EH (cell line): Measurements from ENCODE around the gene GPR17.

Experiments used
- DNase-seq: peaks from one replicate; pipeline ENCODE4 v3.0.0-alpha.2; 2015; ENCODE audit warnings: low read depth

GPR17 gene

DNA sequence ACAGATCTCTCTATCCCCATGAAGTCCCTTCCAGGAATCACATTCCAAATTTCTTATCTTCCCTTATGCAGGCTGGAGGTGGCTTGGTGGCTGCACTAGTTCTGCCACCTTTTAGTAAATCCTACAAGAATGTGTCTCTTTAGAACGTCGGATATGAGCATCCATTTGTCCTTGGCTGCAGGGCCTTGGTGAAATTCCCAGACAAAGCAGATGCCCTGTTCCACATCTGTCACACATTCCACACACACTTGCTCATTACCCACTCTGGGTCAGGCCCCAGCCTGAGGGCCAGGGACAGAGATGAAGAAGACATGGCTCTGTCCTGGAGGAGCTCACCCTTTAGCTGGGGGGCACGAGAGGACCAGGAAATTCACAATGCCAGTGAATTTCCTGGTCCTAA is 31.2 kb upstream of the GPR17 start:
- DNase-seq: peak; percentile 95

DNA sequence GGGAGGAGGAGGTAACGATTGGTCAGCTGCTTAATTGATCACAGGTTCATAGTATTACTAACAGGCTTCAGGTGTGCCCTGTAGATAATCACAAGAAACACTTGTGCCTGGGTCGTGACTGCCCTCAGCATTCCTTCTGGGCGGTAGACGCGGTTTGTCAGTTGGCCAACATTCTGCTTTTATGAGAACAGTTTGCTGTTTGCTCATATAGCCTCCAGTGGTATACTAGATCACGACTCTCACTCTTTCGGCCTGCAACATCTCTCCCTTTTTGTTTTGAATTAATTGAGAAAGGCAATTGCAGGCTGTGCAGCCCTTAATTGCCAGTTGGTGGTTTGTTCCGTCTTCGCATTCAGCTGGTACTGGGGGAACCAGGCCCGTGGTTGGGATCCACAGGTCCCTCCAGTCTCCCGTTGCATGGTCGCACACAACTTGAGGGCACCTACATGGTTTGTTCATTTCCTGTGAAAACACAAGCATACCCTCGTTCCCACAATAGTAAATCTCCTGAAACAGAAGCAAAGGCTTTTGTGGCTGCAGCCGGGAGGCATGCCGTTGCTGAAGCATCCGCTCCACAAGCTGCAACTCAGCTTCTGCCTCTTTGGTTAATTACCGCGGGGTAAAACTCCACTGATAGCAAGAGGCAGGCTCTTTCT is 30.3 kb upstream of the GPR17 start:
- DNase-seq: peak; percentile 93

DNA sequence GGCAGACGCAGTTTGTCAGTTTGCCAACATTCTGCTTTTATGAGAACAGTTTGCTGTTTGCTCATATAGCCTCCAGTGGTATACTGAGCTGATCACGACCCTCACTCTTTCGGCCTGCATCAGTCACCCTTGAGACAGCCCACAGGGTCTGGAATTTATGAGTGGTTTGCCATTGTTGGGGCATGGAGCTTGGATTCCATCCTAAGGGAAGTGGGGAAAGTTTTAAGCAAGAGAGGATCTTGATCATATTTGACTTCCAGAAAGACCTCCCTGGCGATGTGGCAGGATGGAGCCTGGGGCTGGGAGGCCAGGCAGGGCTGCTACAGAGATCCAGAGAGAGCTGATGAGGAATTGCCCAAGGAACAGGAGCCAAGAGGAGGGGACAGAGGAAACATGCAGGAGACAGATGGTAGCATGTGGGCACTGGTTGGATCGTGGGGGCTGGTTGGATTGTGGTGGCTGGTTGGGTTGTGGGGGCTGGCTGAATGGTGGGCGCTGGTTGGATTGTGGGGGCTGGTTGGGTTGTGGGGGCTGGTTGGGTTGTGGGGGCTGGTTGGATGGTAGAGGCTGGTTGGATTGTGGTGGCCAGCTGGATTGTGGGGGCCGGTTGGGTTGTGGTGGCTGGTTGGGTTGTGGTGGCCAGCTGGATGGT is 27.3 kb upstream of the GPR17 start:
- peak; percentile 82 for DNase-seq

DNA sequence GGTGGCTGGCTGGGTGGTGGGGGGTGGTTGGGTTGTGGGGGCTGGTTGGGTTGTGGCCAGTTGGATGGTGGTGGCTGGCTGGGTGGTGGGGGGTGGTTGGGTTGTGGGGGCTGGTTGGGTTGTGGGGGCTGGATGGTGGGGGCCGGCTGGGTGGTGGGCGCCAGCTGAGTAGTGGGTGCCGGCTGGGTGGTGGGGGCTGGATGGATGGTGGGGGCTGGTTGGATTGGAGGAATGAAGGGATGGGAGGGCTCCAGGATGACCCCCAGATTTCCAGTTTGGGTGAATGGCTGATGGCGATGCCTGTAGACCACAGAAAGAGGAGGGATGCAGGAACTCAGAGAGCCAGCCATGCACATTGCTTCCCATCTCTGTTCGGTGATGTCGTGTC is 26.8 kb upstream of the GPR17 start:
- no peak for DNase-seq

DNA sequence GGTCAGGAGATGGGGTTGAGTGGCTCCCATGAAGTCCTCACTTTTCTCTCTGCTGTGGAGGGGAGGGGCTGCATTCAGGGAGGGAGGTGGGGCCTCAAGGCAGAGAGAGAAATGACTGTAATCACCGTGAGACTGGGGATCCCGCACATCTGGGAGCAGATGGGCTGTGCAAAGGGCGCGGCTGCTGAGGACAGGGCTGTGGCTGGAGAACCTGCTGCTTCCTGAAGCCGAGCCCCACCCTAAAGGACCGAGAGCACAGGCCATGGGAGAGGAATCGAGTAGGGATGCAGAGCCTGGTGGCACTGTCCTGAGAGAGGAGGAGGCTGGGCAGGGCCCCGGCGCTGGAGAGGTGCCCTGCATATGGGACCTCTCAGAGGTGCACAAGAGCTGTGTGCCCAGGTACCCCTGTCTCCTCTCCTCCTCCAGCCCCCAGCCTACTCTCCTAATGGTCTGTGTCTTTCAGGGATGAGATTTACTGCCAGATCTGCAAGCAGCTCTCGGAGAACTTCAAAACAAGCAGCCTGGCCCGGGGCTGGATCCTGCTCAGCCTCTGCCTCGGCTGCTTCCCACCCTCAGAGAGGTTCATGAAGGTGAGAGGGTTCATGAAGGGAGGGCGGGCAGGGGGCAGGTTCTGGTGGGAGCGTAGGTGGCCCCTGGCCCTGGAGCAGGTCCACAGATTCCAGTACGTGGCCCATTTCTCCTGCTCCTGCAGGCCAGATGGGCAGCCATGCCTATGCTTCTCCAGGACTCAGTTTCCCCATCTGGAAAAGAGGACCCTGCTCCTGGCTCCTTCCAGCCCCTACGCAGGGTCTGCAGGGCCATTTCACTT is 25.9 kb upstream of the GPR17 start:
- DNase-seq: peak; percentile 7

DNA sequence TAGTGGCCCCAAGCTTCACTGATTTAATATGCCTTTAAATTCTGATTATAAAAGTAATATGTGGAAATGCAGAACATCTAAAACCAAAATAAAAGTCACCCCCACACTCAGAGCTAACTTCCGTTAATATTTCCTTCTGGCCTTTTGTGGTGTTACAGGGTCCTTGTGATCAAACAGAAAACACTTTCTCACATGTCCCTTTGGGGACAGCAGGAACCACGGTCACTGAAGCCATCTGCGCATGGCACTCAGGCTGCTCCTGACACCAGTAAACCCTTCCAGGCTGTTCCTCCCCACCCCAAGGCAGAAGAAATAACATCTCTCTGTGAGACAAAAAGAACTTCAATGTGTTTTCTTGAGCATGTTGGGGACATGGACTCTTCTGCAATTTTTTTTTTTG is 25.1 kb upstream of the GPR17 start:
- DNase-seq: no peak

DNA sequence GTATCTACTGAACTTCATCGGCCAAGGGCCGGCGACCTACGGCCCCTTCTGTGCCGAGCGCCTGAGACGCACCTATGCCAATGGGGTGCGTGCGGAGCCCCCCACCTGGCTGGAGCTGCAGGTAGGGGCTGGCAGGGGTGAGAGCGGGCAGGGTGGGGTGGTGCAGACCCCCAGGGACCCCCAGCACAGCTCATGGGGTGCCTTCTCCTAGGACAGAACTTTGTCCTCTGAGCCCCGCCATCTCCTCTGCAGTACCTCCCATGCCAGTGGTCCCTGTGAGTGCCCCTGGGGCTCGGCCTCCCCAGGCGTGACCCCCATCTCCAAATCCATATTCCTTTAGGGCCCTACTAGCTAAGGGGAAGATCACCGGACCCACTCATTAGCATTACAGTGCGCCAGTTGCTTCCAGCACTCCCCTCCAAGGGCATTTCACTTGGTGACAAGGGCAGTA is 23.9 kb upstream of the GPR17 start:
- DNase-seq: no peak

DNA sequence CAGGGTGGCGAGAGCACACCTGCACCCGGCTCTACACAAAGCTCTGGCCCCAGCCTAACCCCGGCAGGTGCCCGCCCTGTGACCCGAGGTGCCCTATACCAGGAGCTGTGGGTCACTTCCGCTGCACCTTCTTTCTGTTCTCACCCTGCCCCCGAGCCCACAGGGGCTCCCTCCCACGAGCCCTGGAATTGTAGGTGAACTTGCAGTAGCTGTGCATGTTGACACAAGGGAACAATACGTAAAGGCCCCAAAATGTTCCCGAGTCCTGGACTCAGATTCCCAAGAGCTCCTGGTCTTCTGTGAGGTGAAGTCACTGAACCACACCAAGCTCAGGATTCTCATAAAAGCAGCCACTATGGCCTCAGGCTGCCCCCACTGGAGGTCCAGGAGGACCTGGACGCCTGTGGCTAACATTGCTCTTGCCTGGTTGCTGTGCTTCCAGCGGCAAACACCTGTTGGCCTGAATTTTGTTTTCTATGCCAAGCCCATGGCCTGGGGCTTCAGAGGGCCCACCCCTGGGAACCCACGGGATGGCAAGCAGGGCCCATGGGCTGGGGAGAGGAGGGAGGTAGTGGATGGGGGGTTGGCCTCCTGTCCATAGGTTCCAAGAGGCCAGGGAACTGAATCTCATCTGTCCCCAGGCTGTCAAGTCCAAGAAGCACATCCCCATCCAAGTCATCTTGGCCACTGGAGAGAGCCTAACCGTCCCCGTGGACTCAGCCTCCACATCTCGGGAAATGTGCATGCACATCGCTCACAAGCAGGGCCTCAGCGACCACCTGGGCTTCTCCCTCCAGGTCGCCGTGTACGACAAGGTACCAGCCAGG is 23.2 kb upstream of the GPR17 start:
- peak; percentile 3 for DNase-seq

DNA sequence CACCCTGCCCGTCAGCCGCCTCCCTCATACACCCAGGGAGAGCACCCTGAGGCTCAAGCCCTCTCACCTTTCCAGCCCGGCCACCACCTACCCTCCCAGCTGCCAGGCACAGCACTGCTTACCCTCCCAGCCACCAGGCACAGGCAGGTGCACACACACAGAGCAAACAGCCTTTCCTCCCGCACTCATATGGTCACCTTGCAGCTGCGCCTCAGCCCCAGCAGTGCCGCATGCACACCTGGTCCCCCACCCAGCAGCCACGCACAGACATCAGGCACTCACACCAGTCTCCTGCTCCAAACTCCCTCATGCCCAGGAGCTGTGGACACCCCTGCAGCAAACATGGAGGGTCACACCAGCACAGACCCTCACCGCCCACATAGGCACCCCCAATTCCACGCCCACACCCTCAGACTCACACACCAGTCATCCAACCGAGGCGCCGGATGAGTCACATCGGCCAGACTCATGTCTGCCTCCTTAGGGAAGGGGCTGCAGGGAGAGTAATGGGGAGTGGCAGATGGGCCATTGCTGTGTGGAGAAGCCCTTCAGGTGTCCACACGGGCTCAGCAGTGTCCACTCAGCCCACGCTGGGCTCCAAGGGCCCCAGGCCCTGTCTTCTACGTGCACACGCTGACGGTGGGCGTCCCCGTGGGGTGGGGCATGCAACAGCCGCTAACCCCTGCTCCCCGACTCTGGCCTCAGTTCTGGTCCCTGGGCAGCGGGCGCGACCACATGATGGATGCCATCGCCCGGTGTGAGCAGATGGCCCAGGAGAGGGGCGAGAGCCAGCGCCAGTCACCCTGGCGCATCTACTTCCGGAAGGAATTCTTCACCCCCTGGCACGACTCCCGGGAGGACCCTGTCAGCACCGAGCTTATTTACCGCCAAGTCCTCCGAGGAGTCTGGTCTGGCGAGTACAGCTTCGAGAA is 22.3 kb upstream of the GPR17 start:
- DNase-seq: peak; percentile 71

DNA sequence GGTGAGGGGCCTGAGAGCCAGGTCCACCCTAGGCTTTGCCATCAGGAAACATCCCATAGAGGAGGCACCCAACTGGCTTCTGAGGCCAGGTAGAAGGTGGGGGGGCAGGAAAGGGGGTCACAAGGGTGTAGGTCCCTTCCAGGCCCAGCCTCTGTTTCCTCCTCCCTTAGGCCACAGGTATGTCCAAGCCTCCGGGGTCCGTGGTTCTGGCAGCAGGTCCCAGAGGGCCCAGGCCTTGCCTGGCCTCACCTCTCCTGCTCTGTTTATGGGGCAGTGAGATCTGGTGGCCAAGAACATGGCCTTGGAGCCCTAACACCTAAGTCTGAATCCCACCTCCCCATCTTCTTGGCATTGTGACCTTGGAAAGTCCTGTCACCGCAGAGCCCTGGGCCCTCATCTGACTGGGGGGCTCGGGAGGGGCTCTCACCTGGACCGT is 21.6 kb upstream of the GPR17 start:
- DNase-seq: no peak

DNA sequence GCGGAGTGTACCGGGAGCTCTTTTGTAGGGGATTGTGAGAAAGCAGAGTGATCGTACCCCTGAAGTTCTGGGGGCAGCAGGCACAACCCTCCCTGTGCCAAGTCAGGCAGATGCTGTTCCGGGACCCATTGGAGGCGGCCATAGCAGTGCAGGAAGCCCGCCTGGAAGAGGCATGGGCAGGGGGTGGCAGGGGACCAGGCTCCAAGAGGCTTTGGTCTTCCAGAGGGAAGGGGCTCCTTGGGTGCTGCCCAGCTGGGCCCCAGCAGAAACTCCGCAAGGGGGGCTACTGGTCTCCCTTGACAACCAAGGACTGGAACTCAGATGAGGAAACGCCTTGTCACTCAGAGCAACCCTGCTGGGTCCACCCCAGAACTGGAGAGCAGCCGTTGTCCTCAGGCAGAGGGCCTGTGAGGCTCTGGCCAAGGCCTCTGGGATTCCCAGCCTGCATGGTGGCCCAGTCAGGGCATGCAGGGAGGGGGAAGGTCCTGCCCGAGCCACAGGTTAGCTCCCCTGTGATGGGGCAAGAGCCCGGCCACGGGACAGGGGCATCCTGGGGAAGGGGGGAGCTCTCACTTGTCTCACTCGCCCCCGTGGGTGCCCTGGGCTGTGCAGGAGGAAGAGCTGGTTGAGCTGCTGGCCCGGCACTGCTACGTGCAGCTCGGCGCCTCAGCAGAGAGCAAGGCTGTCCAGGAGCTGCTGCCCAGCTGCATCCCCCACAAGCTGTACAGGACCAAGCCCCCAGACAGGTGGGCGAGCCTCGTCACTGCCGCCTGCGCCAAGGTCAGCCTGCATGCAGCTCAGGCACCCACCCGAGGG is 21.0 kb upstream of the GPR17 start:
- DNase-seq: peak; percentile 7

DNA sequence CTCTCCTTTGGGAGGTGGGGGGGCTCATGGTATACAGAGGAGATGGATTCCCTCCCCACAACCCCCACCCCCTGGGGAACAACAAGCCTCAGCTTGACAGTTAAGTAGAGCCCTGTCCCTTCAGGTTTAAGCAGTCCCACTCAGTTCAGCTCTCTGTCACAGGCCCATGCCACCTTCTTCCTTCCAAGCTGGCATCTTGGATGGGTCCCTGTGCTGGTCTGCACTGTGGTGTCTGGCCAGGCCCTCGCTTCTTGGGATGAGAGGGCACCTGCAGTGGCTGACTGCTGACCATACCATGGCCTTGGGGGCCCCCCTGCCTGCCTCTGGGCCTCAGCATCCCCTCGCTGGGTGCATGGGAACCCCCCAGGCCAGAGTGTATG is 20.4 kb upstream of the GPR17 start:
- peak; percentile 2 for DNase-seq

DNA sequence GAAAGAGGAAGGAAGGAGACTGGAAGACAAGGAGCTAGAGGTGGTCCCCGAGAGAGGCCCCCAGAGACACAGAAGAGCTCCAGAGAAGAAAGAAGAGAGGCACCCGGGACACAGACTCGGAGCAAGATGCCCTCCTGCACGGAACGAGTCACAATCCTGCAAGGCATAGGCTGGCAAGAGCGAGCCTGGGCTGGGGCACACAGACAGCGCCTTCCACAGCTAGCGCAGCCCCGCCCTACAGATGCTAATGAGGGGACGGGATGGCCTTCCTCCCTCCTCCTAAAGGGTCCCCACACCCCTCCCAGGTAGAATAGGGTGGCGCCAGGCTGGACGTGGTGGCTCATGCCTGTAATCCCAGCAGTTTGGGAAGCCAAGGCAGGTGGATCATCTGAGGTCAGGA is 19.8 kb upstream of the GPR17 start:
- peak; percentile 1 for DNase-seq

DNA sequence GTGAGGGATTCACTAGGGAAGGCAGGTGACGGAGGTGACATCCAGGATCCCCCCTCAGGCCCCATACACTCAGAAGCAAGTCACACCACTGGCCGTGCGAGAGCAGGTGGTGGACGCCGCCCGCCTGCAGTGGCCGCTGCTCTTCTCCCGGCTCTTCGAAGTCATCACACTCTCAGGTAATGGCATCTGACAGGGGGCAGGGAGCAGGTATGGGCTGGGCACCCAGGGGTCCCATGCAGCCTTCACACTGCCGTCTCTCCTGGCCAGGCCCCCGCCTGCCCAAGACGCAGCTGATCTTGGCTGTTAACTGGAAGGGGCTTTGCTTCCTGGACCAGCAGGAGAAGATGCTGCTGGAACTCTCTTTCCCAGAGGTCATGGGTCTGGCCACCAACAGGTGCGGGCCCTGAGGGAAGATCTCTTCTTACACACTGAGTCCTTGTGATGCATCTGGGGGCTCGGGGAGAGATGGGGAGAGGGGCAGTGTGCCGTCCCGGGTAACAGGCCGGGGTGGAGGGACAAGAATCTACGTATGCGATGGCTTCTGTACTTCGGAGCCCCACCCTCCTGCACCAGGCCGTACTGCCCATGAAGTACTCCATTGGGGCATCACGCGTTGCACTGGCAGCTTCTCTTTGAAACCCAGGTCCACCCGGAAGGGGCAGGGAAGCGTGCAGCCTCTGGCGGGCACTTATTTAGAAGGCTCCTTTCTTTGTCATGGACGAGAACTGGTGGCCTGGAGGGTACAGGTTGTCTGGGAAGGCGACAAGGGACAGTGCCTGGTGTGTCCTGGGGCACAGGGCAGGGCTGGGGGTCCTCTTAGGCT is 18.8 kb upstream of the GPR17 start:
- DNase-seq: peak; percentile 3

DNA sequence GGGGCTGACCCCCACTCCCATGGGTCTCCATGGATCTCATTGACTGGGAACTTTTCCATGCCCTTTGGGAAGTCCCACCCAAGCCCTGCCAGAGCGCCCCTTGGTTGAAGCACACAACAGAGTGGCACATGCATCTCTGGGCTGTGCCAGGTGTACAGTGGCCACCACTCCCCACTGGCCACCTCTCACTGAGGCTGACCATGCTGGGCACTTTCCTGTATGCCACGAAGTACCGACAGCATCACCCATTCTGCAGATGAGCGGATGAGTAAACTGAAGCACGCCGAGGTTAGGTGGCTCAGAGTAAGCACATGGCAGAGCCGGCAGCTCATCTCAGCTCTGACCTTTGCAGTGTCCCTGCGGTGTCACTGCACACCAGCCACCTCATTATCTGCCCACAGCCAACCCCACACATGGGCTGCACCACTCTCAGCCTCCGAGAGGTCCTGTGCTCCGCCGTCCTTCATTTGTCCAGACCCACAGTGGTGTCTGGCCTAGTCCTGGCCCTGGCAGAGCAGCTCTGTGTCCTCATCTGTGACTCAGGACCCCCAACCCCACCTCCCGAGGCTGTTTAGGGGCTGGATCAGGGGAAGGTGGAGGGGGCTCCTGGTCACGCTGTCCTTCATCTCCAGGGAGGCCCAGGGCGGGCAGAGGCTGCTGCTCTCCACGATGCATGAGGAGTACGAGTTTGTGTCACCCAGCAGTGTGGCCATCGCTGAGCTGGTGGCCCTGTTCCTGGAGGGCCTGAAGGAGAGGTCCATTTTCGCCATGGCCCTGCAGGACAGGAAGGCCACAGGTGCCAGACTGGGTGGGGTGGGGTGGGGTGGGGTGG is 18.0 kb upstream of the GPR17 start:
- DNase-seq: no peak

DNA sequence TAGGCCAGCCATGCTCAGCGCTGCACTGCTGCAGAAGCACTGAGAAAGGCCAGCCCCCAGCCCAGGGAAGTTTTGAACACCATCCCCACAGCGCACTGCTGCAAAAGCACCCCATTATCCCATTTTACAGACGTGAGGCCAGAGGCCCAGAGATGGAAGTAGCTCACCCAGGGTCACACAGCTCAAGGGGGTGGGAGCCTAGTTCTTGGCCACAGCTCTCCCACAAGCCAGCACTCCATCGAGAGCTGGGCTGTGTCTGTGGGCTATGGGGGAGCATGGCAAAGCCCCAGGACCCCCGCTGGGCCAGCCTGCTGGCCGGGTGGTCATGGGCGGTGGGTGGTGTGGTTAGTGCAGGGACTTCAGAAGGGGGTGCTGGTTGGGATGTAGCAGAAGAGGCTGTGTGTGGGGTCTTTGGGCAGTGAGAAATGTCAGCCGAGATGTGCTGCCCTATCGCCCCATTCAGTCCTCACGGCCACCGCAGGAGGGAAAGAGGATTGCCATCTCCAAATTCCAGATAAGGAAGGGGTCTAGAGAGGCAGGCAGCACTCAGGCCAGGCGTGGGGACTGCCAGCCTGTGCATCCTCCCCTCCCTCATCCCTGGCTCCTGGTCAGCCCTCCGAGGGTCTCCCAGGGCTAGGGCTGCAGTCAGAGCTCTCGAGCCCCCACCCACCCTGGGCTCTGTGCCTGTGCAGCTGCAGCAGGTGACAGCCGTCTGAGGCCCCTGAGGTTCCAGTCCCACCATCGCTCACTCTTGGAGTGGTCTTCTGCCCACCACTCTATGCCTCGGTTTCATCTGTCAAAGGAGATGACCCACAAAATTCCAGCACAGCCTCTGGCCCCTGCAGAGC is 17.0 kb upstream of the GPR17 start:
- DNase-seq: no peak

DNA sequence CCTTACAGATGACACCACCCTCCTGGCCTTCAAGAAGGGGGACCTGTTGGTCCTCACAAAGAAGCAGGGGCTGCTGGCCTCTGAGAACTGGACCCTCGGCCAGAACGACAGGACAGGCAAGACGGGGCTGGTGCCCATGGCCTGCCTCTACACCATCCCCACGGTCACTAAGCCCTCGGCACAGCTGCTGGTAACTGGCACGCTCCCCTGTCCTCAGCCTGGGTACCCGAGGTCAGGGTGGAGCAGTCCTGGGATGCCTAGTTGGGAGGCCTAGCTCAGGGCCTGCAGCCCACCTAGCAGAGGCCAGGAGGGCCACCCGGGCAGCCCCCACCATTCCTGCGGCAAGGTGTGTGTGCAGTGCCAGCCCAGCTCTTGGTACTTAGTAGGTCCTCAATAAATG is 16.3 kb upstream of the GPR17 start:
- no peak for DNase-seq
